ENCODE data around the gene CLCN6.

CLCN6 gene

GRCh38 chr1:11887666-11888007 is 81.6 kb downstream of the CLCN6 start:
- H3K27me3 Mint-ChIP-seq = peaks cover 6% of the 10 kb centered on the region
- H3K9me3 Mint-ChIP-seq = no peaks in the 10 kb centered on the region
- ATAC-seq (ENCODE audit: low read depth) (no peak), DNase-seq (ENCODE audit: low spot score in 2 of 2) (no peak)
- H3K4me3 Mint-ChIP-seq = no peak overlapping the region
- no peaks in the 10 kb centered on the region for H3K36me3 Mint-ChIP-seq
- peaks cover 2% of the 10 kb centered on the region for H3K4me1 Mint-ChIP-seq
- no peak overlapping the region for H3K27ac Mint-ChIP-seq

DNA sequence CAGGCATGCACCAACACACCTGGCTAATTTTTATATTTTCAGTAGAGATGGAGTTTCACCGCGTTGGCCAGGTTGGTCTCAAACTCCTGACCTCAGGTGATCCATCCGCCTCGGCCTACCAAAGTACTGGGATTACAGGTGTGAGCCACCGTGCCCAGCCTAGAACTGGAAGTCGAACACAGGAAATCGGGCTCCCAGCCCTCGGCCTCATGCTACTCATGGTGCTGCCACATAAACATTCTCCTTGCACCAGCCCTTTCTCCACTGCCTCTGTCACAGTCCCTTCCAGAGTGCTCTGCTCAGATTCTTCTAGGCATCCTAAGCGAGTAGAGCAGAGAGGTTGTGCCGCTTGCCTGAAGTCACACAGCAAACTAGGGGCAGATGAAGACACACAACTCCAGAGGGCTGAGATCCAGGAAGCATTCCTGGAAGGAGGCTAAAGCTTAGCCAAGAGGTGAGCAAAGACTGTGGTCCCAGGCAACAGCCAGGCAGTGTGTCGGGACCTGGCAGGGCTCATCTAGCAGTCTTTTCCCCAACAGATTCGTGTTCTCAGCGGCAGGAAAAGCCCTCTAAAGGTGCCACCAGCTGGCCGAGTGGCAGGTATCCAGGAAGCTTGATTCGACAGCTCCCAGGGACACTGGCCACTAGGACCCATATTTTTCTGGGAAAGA is 82.3 kb downstream of the CLCN6 start:
- no peak overlapping the region for H3K4me3 Mint-ChIP-seq
- no peak overlapping the region for H3K27ac Mint-ChIP-seq
- H3K36me3 Mint-ChIP-seq = no peaks in the 10 kb centered on the region
- DNase-seq (ENCODE audit: low spot score in 2 of 2) (no peak), ATAC-seq (ENCODE audit: low read depth) (no peak)
- peaks cover 3% of the 10 kb centered on the region for H3K27me3 Mint-ChIP-seq
- H3K9me3 Mint-ChIP-seq = no peaks in the 10 kb centered on the region
- H3K4me1 Mint-ChIP-seq = no peaks in the 10 kb centered on the region

DNA sequence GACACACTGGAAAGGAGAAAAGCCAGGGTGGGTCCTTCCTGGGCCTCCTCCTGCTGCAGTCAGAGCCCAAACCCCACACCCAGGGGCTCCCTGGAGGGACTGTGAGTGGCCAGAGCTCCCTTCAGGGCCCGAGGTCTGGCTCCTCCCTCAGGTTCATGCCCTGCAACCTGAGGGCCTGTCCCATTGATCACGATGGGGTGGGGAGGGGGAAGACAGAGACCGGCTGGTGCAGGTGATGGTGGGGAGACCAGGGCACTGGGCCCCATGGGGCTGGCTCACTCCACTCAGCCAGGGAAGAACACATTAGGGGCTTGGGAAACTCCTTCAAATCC is 82.9 kb downstream of the CLCN6 start:
- no peak overlapping the region for H3K27ac Mint-ChIP-seq
- peaks cover 4% of the 10 kb centered on the region for H3K27me3 Mint-ChIP-seq

DNA sequence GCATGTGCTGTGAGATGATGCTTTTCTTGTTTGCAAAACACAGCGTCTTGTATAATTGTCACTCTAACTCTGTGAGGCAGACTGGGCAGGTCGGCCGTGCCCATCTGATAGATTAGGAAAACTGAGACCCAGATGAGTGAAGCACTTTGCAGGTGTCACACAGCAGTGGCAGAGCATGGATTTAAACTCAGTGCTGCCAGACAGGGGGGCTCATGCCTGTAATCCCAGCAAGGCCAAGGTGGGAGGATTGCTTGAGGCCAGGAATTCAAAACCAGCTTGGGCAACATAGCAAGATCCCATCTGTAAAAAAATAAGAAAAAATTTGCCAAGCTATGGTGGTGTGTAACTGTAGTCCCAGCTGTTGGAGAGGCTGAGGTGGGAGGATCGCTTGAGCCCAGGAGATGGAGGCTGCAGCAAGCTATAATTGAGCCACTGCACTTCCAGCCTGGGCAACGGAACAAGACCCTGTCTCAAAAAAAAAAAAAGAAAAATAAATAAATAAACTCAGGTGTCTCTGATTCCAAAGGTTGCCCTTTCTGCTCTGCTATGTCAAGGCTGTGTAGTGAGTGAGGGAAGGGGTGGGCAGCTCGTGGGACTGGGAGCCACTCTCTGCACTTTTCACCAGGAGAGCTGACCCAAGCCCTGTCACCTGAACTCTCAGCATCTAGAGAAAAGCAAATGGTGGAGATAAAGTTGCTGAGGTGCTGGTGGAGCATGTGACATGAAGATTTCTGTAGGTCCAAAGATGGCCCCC is 85.6 kb downstream of the CLCN6 start:
- Mint-ChIP-seq H3K36me3 (no peaks in the 10 kb centered on the region), H3K9me3 (no peaks in the 10 kb centered on the region), H3K4me1 (no peaks in the 10 kb centered on the region), H3K27me3 (peaks cover 9% of the 10 kb centered on the region), H3K27ac (no peak overlapping the region), H3K4me3 (no peak overlapping the region)
- DNase-seq (ENCODE audit: low spot score in 2 of 2) = no peak
- ATAC-seq (ENCODE audit: low read depth) = no peak

More for the DNA sequence above, 82.9 kb downstream of the CLCN6 start:
- H3K9me3 Mint-ChIP-seq = no peaks in the 10 kb centered on the region
- no peak for ATAC-seq (ENCODE audit: low read depth)
- DNase-seq (ENCODE audit: low spot score in 2 of 2) = no peak
- H3K36me3 Mint-ChIP-seq = no peaks in the 10 kb centered on the region
- no peak overlapping the region for H3K4me3 Mint-ChIP-seq
- H3K4me1 Mint-ChIP-seq = no peaks in the 10 kb centered on the region

All from memory B cell (primary cell).